Measurements from ENCODE around the gene POU4F2.

POU4F2 gene, protein sequence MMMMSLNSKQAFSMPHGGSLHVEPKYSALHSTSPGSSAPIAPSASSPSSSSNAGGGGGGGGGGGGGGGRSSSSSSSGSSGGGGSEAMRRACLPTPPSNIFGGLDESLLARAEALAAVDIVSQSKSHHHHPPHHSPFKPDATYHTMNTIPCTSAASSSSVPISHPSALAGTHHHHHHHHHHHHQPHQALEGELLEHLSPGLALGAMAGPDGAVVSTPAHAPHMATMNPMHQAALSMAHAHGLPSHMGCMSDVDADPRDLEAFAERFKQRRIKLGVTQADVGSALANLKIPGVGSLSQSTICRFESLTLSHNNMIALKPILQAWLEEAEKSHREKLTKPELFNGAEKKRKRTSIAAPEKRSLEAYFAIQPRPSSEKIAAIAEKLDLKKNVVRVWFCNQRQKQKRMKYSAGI

DNA sequence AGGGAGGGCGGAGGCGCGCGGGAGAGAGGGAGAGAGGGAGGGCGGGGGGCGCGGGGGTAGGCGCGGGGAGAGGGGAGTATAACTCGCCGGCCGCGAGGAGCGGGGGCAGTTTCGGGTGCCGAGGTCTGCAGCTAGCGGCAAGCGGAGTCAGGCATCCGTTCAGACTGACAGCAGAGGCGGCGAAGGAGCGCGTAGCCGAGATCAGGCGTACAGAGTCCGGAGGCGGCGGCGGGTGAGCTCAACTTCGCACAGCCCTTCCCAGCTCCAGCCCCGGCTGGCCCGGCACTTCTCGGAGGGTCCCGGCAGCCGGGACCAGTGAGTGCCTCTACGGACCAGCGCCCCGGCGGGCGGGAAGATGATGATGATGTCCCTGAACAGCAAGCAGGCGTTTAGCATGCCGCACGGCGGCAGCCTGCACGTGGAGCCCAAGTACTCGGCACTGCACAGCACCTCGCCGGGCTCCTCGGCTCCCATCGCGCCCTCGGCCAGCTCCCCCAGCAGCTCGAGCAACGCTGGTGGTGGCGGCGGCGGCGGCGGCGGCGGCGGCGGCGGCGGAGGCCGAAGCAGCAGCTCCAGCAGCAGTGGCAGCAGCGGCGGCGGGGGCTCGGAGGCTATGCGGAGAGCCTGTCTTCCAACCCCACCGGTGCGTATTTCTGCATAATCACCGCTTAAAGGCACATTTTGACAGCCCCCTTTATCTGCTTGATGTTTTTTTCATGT lies at the start of gene POU4F2:
TSS of gene POU4F2 (plus strand) at position 108 of the 720 bp plus-strand sequence. CDS start at position 356, 248 bp downstream.
- no peak for DNase-seq (ENCODE audit: low read depth in 2 of 2)

DNA sequence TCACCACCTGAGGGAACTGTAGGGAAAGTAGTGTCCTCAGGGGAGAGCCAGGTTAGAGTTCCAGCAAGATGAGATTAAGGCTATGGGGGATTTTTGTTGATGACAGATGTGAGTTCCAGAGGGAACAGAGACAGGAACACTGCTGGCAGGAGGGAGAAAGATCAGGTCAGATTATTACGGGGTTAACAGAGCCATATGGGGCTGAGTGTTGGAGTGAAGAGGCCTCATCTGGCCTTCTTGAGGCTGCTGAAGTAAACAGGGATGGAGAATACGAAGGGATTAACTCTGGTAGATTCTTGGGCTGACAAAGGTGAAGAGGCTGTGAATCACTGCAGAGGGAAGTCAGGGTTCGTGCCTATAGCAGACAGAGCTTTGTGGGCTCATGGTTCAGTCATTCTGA lies 47.9 kb upstream of the POU4F2 start:
- no peak for DNase-seq (ENCODE audit: low read depth in 2 of 2)

DNA sequence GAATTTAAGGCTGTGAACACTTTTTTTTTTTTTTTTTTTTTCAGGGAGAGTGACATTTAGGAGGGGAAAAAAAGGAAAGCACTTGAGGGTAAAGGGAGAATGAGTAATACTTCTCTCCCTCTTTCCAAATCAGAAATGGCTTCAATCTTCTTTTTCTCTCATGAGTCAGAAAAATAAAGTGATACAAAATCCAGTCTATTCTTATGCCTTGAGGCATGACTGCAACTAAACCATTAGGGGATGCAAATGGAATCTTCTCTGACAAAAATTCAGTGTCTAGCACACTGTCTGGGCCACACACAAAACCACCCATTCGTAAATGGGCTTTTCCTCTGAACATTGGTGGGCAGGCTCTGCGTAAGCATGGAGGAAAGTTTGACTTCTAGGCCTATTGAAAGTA lies 46.7 kb upstream of the POU4F2 start:
- no peak for DNase-seq (ENCODE audit: low read depth in 2 of 2)

DNA sequence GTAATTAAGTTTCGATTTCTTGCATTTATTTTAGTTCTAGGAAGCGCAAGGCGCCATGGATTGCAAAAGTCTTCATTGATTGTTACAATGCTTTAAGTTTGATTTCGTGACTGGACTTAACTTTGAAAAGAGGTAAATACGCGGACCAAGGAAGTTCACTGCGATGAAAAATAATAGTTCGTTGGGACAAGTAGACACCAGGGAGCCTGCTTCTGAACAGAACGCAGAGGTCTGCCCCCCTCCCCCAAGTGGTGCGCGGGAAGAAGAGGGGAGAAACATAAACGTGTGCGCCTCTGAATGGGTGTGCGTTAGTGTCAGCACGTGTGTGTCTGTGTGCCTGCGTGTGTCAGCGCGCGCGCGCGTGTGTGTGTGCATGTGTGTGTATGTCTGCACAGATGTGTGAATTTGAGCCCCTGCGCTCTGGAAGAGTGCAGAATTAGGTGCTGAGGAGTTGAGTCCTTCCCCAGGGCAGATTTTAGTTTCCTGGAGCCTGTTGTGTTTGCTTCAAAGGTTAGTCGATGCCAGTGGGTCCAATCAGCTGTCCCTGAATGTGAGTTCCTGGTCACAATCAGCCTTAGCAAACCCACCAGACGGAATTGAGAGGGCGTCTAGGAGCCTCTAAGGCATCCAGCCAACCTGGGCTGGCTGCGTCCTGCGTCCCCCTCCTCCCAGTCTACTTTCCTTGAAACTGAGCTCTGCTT lies 5.8 kb upstream of the POU4F2 start:
- DNase-seq (ENCODE audit: low read depth in 2 of 2): no peak

DNA sequence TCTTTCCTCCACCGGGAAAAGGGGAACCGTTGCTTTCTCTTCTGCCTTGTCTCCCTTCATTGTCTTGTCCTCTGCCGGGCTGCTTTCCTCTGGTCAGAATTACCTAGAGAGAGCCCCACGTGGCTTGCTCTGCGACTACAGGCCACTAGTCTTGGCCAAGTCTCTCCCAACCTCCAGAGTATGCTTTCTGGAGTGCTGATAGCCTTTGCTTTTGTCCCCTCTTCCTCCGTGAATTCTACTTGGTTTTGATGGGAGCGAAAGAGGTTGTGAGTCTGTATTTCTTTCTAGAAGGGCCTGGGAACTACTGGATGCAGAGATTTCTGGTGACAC lies 5.3 kb upstream of the POU4F2 start:
- DNase-seq (ENCODE audit: low read depth in 2 of 2): no peak

DNA sequence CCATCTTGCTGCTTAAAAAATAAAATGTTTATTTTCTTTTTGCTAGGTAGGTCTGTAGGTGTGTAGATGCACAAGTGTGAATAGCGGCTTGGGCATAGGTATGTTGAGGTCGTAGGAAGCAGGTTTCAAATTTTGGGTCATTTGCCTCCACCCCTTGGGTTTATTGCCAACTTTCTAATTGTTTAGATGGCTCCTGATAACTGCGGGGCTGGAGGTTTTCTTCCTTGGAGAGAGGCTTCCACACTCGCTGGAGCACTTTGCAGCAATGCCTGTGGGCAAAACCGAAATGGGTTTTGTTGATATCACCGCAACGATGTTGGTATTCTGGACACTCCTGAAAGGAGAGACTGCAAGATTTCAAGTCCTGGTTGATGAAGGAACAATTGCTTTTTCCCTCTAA lies 3.9 kb upstream of the POU4F2 start:
- DNase-seq (ENCODE audit: low read depth in 2 of 2): no peak

DNA sequence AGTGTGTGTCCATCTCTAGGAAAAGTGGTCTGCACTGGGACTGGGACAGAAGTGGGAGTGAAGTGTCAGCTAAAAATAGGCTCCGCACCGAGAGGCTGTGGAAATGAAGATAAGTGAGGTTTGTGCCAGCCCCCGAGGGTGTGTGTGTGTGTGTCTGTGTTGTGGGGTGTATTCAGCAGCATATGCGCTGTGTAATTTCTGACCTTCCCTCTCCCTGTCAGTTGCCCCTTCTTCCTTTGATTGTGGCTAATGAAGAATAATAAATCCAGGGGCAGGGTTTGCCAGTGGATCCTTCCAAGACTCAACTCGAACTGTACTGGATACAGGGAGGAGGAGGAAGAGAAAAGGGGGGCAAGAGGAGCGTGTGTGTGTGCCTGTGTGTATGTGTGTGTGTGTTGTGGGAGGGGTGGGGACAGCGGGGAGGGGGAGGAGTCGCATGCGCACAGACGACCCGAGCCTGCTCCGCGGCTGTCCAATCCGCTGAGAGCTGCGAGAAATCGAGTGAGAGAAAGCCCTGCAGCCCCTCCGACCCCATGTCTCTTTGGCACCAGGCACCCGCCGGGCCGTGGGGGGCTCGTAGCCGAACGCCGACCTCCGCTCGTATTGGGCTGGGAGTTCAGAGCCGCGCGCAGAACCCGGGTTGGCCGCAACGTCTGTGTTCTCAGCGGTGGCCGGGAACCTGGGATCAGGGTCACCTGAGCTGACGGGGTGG lies 916 bp upstream of the POU4F2 start:
- no peak for DNase-seq (ENCODE audit: low read depth in 2 of 2)

DNA sequence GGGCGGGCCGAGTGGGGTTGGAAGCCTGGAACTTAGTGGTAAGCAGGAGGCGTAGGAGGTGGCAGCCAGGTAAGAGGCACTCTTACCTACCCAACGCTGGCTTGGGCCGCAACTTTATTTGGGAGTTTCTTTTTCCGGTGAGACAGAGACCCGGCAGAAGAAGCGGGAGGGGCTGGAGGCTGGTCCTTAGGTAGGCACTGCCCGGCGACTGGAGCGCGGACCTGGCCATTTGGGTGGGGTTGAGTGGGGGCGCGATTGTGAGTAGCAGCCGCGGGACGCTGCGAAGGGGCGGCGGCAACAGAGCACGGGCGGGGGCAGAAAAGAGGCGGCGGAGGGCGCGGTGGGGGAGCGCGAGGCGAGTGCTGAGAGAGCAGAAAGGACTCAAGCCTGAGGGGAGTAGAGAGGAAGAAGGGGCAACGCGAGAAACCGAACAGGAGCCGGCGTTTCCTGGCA lies 334 bp upstream of the POU4F2 start:
- DNase-seq (ENCODE audit: low read depth in 2 of 2): no peak

DNA sequence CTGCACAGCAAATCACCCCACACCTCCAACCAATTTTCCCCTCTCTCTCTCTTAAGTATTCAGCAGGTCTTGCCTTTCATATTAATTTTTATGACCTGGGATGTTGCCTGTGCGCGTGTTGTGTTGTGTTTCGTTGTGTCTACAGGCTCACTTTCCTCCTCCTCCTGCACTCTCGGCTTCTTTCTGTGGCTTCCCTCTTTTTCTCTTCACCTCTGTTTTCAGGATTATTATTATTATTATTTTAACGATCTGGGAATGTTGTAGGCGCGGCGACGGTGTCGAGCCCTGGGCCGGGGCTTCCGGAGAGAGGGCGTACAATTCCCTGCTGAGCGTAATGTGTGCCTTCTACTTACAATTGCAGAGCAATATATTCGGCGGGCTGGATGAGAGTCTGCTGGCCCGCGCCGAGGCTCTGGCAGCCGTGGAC lies 826 bp downstream of the POU4F2 start:
- no peak for DNase-seq (ENCODE audit: low read depth in 2 of 2)

DNA sequence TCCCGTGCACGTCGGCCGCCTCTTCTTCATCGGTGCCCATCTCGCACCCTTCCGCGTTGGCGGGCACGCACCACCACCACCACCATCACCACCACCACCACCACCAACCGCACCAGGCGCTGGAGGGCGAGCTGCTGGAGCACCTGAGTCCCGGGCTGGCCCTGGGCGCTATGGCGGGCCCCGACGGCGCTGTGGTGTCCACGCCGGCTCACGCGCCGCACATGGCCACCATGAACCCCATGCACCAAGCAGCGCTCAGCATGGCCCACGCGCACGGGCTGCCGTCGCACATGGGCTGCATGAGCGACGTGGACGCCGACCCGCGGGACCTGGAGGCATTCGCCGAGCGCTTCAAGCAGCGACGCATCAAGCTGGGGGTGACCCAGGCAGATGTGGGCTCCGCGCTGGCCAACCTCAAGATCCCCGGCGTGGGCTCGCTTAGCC lies 1.4 kb downstream of the POU4F2 start:
- DNase-seq (ENCODE audit: low read depth in 2 of 2): no peak

DNA sequence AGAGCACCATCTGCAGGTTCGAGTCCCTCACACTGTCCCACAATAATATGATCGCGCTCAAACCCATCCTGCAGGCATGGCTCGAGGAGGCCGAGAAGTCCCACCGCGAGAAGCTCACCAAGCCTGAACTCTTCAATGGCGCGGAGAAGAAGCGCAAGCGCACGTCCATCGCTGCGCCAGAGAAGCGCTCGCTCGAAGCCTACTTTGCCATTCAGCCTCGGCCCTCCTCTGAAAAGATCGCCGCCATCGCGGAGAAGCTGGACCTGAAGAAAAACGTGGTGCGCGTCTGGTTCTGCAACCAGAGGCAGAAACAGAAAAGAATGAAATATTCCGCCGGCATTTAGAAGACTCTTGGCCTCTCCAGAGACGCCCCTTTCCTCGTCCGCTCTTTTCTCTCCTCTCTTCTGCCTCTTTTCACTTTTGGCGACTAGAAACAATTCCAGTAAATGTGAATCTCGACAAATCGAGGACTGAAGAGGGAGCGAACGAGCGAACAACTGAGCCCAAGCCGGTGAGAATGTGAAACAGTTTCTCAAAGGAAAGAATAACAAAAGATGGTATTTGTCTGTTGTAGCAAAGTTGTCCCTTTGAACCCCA lies 1.9 kb downstream of the POU4F2 start:
- DNase-seq (ENCODE audit: low read depth in 2 of 2): no peak

DNA sequence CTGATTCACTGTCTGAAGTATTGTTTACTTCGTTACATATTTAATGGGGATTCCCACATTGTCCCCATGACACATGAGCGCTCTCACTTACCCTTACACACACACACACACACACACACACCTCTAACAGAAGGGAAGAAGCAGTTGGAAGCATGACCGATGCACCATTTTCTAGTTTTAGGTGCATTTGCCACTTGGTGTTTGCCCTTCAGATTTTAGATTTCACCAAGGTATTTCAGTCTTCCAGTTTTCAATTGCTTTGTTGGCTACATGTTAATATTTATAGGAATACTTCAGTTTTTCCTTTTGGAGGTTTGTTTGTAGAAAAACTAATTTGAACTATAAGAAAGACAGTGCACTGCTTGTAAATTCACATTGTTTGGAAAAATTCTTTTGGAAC lies 3.1 kb downstream of the POU4F2 start:
- no peak for DNase-seq (ENCODE audit: low read depth in 2 of 2)

DNA sequence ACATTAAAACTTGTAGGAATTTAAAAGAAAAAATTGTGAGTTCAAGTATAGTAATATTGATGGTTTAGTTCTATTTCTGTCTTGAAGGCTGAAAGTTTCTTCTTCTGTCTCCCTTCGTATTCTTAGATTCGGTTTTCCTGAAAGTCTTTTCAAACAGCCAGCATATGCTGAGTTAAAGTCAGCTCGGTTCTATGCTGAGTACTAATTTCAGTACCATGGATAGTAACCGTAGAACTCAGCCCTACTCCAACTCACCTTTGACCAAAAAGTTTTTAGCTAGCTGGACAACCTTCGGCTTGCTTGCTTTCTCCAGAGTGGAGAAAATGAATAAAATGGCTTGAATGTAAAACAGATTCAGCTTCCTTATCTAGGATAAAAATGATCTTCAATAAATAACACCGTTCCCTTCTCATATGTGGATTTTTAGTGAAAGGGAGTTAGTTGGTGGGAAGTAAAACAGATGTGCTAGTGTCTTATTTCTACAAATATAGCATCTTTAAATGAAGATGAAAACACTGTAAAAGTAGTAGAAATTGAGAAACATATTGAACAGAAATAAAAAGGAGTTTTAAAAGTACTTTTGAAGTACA lies 5.2 kb downstream of the POU4F2 start:
- DNase-seq (ENCODE audit: low read depth in 2 of 2): no peak

DNA sequence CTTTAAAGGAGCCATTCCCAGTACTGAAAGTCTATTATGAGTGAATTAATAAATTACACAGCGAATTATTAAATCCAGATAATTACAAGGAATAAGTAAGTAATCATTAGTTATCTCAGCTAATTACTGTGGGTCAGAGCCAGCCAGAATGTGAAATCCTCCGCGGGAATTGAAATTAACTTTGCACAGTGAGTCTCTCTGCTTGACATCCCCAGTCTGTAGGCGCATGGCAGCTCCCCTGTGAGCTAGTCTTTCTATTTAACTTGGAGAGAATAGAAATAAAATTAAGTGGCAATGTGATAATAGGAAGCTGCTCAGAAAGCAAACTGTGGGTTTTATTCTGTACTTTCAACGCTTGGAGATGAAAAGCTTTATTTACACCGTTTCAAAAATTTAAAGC lies 7.2 kb downstream of the POU4F2 start:
- no peak for DNase-seq (ENCODE audit: low read depth in 2 of 2)

DNA sequence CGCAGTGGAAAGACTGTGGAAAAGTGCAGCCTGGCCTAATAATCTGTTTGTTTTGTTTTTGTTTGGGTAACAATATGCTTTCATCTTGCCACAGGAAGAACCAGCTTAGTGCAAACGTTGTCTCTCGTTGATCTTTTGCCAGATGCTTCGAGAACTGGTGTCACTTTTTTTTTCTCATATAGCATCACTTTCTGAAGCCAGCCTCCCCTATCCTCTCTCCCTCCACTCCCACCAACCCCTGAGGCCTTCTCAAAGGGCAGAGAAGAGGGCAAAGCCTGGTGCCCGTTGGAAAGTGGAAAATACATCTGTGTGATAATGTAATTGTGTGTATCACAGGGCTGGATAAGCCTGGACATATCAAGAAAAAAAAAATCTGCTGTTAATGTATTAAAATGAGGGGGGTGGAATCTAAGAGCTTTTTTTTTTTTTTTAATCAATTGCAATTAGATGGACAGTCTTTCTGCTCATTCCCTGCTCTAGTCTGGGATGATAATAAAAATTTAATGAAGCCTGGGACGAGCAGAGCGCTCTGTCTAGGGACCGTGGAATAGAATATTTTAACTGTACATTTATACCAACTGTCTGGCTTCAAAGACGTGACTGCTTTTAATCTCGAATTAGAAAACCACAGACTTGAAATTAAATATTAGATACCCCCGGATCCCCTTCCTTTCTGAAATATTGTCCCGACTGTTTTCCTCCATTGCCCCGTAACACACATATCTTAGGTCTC lies 8.1 kb downstream of the POU4F2 start:
- no peak for DNase-seq (ENCODE audit: low read depth in 2 of 2)

DNA sequence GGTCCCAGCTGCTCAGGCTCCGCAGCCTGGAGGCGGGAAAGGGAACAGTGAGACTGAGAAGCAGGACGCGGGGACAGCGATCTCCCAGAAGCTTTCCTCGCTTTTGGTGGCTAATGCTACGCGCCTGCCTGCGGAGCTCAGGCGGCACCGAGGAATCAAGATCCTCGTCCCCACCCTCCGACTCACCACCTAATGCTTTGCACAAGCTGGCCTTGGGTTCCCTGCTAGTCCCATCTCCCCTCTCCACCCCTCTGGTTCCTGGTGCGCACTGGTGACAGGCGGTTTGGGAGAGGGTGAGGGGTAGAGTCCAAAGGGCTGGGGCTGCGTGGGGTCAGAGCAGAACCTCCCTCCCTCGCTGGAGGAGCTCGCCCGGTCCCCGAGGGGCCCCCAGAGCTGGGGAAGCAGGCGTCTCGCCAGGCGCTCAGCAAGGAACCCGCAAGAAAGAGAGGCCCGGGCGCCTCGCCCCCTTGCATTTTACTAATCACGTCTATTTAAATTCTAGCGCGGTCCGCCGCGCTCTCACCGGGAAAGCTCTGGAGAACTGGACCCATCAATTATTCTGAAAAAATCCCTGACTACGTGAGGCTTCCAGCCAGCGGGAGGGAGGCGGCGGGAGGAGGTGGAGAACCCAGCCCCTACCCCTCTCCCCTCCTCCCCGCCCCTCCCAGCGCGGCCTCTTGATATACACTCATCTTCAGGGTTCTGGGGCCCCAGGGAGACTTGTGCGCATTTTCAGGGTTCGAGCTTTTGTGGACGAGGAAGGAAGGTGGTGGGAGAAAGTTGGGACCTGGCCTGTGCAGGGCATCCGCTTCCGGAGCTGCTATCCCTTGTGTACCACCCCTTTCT lies 9.1 kb downstream of the POU4F2 start:
- no peak for DNase-seq (ENCODE audit: low read depth in 2 of 2)

DNA sequence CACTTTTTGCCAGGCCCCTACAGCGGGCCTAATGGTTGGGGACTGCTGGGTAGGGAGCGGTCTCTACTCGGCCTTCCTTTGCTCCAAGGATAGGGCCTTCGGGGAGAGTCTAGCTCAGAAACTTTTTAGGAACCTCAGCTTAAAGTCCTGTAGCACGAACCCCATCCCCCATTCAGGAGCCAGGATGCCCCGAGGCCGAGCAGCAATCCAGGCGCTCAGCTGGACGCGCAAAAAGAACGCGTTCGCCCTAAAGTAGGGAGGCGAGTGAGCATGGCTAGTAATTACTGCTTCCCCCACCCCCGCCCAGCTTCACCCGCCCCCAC lies 9.7 kb downstream of the POU4F2 start:
- DNase-seq (ENCODE audit: low read depth in 2 of 2): no peak

DNA sequence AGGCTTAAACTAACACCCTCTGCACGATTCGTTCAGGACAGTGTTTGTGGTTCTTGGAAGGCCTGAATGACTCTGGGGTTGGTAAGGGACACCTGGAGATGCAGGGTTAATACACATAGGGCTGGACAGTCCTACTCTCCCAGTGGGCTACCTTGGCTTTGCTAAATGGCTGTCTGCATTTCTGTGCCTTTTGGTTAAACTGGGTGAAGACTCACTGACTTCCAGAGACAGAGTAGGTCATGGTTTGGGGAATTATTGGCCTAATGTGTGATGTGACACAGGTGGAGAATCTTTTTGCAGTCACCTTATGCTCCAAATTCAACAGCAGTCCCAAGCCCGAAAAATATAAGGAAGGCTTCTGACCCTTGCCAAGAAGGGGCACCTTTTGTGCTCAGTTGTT lies 10.5 kb downstream of the POU4F2 start:
- DNase-seq (ENCODE audit: low read depth in 2 of 2): no peak

DNA sequence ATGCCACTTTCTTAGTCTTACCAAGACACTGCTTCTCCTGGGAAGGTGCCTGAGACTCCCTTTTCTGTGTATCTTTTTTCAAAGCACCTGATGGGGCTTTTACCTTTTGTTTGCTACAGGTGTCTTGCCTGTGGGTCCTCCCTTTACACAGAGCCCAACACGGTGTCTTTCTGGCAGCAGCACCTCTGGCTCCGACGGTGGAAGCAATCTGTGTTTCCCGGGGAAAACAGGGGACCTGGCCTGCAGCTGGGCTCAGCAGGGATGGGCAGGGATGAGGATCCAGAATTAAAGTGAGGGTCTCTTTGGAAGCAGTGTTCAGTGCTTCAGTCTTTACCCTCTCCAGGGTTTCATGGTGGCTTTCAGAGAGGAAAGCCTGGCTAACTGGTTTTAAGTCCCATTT lies 11.3 kb downstream of the POU4F2 start:
- no peak for DNase-seq (ENCODE audit: low read depth in 2 of 2)

Measured in activated CD4-positive, alpha-beta T cell treated with anti-CD3 and anti-CD28 coated beads for 24 hours (primary cell).